GM23338 (cell line): ENCODE results near the gene PMVK.

Experiments
- CREB1 ChIP-seq: fragments of 250-450 bp; sonication (Bioruptor Pico); IDR thresholded peaks from 2 replicates; pipeline ENCODE4 v1.5.0; 2020; ENCODE audit warnings: low read depth, mild to moderate bottlenecking, moderate library complexity
- EZH2 ChIP-seq: fragments of 200-600 bp; sonication (generic); IDR thresholded peaks from one replicate; pipeline ENCODE4 v1.8.0; 2017; ENCODE audit warnings: antibody characterized with exemption, mild to moderate bottlenecking, low read depth; ENCODE audit not compliant: unreplicated experiment
- EZH2phosphoT487 ChIP-seq: fragments of 200-600 bp; sonication (generic); IDR thresholded peaks from one replicate; pipeline ENCODE4 v1.8.1; 2018; ENCODE audit warnings: antibody characterized with exemption; ENCODE audit not compliant: unreplicated experiment
- JUNB ChIP-seq: IDR thresholded peaks from one replicate; pipeline ENCODE4 v1.6.1; 2016; ENCODE audit warnings: antibody characterized with exemption; ENCODE audit not compliant: unreplicated experiment
- NANOG ChIP-seq: IDR thresholded peaks from 2 replicates; pipeline ENCODE4 v1.6.1; 2016; ENCODE audit warnings: antibody characterized with exemption, borderline replicate concordance
- POLR2AphosphoS5 ChIP-seq: IDR thresholded peaks from 2 replicates; pipeline ENCODE4 v1.6.1; 2016; ENCODE audit warnings: antibody characterized with exemption, low read depth
- ZNF331 ChIP-seq: fragments of 250-450 bp; sonication (Bioruptor Pico); IDR thresholded peaks from 2 replicates; pipeline ENCODE4 v1.5.0; 2020; ENCODE audit warnings: low read depth, mild to moderate bottlenecking, moderate library complexity
- TF ChIP-seq, protein P1 (sequence below), 2 experiments: fragments of 200-600 bp in 1 of 2; sonication (generic) in 1 of 2; conservative IDR thresholded peaks; 2 replicates each; pipeline versions ENCODE4 v1.5.1 to v1.6.1; 2016 to 2017; ENCODE audit warnings: antibody characterized with exemption in 2 of 2, low read depth in 2 of 2, mild to moderate bottlenecking in 2 of 2, moderate library complexity in 1 of 2
- TF ChIP-seq, protein P2 (sequence below): IDR thresholded peaks from one replicate; pipeline ENCODE4 v1.6.1; 2018; ENCODE audit warnings: antibody characterized with exemption; ENCODE audit not compliant: unreplicated experiment
- TF ChIP-seq, protein P3 (sequence below): IDR thresholded peaks from 2 replicates; pipeline ENCODE4 v1.6.1; 2016; ENCODE audit warnings: antibody characterized with exemption
- TF ChIP-seq, protein P4 (sequence below): fragments of 250-450 bp; sonication (Bioruptor Pico); IDR thresholded peaks from 2 replicates; pipeline ENCODE4 v1.5.0; 2020; ENCODE audit warnings: mild to moderate bottlenecking, moderate library complexity

DNA sequence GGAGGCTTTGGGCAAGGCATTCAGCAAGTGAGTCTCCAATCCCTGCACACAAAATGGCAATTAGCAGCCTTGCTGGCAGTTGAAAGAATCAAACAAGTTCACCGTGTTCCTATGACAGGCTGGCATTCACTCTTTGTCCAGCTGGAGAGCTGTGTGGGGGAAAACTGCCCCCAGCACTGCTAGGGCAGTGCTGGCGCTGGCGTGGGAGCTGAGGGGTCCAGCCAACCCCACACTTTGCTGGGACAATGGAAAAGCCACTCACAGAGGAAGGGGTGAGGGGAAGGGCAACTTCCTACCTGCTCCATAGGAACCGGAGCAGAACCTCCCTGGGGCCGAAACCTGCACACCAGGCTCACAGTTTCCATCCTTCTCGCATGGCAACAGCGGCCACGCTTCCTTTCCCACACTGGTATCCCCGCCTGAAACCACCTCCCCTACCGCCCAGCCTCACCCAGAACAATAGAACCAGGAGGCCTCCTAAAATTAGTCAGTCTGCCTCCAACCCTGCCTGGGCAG is 39.7 kb downstream of the PMVK start:
- TF ChIP-seq, protein P1, sequence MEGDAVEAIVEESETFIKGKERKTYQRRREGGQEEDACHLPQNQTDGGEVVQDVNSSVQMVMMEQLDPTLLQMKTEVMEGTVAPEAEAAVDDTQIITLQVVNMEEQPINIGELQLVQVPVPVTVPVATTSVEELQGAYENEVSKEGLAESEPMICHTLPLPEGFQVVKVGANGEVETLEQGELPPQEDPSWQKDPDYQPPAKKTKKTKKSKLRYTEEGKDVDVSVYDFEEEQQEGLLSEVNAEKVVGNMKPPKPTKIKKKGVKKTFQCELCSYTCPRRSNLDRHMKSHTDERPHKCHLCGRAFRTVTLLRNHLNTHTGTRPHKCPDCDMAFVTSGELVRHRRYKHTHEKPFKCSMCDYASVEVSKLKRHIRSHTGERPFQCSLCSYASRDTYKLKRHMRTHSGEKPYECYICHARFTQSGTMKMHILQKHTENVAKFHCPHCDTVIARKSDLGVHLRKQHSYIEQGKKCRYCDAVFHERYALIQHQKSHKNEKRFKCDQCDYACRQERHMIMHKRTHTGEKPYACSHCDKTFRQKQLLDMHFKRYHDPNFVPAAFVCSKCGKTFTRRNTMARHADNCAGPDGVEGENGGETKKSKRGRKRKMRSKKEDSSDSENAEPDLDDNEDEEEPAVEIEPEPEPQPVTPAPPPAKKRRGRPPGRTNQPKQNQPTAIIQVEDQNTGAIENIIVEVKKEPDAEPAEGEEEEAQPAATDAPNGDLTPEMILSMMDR (conservative IDR thresholded peaks at IDR 0.05; ENCODE audit: low read depth in 2 of 2): no peak
- TF ChIP-seq EZH2 (no peak), EZH2phosphoT487 (no peak), CREB1 (CRISPR knock-in tag) (no peak), POLR2AphosphoS5 (no peak), ZNF331 (CRISPR knock-in tag) (no peak), JUNB (no peak), NANOG (no peak)
- TF ChIP-seq, protein P2, sequence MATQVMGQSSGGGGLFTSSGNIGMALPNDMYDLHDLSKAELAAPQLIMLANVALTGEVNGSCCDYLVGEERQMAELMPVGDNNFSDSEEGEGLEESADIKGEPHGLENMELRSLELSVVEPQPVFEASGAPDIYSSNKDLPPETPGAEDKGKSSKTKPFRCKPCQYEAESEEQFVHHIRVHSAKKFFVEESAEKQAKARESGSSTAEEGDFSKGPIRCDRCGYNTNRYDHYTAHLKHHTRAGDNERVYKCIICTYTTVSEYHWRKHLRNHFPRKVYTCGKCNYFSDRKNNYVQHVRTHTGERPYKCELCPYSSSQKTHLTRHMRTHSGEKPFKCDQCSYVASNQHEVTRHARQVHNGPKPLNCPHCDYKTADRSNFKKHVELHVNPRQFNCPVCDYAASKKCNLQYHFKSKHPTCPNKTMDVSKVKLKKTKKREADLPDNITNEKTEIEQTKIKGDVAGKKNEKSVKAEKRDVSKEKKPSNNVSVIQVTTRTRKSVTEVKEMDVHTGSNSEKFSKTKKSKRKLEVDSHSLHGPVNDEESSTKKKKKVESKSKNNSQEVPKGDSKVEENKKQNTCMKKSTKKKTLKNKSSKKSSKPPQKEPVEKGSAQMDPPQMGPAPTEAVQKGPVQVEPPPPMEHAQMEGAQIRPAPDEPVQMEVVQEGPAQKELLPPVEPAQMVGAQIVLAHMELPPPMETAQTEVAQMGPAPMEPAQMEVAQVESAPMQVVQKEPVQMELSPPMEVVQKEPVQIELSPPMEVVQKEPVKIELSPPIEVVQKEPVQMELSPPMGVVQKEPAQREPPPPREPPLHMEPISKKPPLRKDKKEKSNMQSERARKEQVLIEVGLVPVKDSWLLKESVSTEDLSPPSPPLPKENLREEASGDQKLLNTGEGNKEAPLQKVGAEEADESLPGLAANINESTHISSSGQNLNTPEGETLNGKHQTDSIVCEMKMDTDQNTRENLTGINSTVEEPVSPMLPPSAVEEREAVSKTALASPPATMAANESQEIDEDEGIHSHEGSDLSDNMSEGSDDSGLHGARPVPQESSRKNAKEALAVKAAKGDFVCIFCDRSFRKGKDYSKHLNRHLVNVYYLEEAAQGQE: no peak
- TF ChIP-seq, protein P3, sequence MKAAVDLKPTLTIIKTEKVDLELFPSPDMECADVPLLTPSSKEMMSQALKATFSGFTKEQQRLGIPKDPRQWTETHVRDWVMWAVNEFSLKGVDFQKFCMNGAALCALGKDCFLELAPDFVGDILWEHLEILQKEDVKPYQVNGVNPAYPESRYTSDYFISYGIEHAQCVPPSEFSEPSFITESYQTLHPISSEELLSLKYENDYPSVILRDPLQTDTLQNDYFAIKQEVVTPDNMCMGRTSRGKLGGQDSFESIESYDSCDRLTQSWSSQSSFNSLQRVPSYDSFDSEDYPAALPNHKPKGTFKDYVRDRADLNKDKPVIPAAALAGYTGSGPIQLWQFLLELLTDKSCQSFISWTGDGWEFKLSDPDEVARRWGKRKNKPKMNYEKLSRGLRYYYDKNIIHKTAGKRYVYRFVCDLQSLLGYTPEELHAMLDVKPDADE: no peak
- TF ChIP-seq, protein P4, sequence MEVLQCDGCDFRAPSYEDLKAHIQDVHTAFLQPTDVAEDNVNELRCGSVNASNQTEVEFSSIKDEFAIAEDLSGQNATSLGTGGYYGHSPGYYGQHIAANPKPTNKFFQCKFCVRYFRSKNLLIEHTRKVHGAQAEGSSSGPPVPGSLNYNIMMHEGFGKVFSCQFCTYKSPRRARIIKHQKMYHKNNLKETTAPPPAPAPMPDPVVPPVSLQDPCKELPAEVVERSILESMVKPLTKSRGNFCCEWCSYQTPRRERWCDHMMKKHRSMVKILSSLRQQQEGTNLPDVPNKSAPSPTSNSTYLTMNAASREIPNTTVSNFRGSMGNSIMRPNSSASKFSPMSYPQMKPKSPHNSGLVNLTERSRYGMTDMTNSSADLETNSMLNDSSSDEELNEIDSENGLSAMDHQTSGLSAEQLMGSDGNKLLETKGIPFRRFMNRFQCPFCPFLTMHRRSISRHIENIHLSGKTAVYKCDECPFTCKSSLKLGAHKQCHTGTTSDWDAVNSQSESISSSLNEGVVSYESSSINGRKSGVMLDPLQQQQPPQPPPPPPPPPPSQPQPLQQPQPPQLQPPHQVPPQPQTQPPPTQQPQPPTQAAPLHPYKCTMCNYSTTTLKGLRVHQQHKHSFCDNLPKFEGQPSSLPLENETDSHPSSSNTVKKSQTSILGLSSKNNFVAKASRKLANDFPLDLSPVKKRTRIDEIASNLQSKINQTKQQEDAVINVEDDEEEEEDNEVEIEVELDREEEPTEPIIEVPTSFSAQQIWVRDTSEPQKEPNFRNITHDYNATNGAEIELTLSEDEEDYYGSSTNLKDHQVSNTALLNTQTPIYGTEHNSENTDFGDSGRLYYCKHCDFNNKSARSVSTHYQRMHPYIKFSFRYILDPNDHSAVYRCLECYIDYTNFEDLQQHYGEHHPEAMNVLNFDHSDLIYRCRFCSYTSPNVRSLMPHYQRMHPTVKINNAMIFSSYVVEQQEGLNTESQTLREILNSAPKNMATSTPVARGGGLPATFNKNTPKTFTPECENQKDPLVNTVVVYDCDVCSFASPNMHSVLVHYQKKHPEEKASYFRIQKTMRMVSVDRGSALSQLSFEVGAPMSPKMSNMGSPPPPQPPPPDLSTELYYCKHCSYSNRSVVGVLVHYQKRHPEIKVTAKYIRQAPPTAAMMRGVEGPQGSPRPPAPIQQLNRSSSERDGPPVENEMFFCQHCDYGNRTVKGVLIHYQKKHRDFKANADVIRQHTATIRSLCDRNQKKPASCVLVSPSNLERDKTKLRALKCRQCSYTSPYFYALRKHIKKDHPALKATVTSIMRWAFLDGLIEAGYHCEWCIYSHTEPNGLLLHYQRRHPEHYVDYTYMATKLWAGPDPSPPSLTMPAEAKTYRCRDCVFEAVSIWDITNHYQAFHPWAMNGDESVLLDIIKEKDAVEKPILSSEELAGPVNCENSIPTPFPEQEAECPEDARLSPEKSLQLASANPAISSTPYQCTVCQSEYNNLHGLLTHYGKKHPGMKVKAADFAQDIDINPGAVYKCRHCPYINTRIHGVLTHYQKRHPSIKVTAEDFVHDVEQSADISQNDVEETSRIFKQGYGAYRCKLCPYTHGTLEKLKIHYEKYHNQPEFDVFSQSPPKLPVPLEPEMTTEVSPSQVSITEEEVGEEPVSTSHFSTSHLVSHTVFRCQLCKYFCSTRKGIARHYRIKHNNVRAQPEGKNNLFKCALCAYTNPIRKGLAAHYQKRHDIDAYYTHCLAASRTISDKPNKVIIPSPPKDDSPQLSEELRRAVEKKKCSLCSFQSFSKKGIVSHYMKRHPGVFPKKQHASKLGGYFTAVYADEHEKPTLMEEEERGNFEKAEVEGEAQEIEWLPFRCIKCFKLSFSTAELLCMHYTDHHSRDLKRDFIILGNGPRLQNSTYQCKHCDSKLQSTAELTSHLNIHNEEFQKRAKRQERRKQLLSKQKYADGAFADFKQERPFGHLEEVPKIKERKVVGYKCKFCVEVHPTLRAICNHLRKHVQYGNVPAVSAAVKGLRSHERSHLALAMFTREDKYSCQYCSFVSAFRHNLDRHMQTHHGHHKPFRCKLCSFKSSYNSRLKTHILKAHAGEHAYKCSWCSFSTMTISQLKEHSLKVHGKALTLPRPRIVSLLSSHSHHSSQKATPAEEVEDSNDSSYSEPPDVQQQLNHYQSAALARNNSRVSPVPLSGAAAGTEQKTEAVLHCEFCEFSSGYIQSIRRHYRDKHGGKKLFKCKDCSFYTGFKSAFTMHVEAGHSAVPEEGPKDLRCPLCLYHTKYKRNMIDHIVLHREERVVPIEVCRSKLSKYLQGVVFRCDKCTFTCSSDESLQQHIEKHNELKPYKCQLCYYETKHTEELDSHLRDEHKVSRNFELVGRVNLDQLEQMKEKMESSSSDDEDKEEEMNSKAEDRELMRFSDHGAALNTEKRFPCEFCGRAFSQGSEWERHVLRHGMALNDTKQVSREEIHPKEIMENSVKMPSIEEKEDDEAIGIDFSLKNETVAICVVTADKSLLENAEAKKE (CRISPR knock-in tag): no peak
